LHCN-M2 (cell line): ENCODE measurements around the gene MTIF3. TPM values are rescaled to one million over a fixed set of nuclear protein-coding genes. Genes with fewer than 3 reads are reported as not detected.

Experiments
- DNase-seq: peaks from one replicate; pipeline ENCODE4 v3.0.0-alpha.2; 2012; ENCODE audit warnings: low read depth
- total RNA-seq: library from RNA; depleted of rRNA; stranded (reverse); fragments of >200 nt; gene quantifications from 2 replicates; pipeline ENCODE4 v1.2.3, GENCODE V29; 2014

Gene MTIF3
- total RNA-seq, 1 experiment from 2014 or later = 45.4 TPM

DNA sequence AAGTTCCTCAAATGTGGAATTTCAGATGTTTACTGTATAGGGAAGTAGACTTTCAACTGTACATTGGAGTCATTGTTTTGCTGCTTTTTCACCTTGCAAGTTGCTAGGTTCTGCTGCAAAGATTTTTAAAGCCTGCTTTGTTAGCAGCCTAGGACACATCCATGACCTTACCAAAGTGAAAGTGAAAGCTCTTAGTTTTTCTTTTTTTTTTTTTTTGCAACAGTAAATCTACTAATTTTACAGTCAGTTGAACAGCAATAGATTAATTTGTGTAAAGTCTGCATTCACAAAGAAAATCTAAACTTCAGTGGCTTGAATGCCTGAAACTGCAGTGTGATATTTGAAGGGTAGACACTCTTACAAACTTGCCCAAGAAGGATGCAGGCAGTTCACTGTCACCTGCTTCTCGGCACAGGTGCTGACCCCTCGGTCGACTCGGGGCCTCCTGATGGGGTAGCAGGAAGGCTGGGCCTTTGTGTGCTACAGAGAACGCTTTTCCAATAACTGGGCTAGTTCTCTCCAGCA, 5.0 kb upstream of the MTIF3 start:
- no peak for DNase-seq

DNA sequence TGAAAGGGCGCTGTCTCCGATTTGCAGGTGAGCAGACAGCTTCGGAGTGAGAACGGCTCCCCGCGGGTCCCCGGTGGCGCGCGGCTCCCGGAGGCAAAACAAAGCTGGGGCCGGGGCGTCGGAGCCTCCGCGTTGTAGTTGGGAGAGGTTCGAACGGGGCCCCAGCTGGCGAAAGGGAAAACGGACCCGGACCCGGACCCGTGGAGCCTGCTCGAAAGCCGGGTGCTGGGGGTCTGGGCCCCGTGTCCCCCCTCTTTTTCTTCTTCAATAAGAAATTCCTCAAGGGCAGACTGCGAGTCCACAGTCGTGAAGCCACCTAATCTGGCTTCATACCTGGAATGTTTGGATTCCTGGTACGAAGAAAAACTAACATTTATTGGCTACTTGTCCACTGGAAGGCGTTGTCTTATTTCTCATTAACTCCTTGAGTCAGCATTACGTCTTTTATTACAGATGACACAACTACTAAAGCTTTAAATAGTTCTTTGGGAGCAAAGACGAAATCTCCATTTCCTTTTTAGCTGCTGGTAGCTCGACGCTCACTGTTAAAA, 632 bp upstream of the MTIF3 start:
- peak; percentile 33 for DNase-seq

GRCh38 chr13:27449081-27449603, 1.2 kb downstream of the MTIF3 start:
- no peak for DNase-seq

DNA sequence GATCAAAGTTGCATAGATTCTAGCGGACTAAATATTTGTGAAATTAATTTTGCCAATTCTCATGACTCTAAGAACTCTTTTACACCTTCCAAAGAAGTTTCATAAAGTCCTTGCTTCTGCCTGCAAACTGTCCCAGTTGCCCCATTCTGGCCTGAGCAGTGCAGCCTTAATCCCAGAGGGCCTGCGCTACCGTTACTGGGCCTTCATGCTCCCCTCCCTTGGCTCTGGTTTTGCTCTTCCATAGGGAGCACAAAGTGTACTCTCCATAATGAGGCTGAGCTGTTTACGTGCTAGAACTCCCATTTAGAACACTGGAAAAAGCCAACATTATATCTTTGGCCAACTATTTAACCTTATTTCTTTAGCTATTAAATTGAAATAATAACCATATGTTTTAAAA, 2.1 kb downstream of the MTIF3 start:
- no peak for DNase-seq

GRCh38 chr13:27446986-27447583, 3.3 kb downstream of the MTIF3 start:
- no peak for DNase-seq

DNA sequence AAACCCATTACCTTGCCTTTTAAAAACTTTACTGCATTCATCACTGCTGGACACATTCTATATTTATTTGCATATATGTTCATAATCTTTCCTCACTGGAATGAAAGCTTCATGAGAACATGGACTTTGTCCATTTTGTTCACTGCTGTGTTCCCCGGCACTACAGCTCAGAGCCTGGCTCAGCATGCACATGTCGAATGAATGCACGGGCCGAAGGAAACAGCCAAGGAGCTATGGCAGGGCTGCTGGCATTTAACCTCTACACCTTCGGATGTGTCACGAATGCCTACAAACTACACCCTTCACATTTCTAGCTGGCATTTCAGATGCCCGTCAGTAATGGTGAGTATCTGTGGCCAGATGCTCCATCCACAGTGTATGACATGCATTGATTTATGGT, 7.6 kb downstream of the MTIF3 start:
- DNase-seq = no peak

GRCh38 chr13:27442071-27442647, 8.2 kb downstream of the MTIF3 start:
- no peak for DNase-seq

DNA sequence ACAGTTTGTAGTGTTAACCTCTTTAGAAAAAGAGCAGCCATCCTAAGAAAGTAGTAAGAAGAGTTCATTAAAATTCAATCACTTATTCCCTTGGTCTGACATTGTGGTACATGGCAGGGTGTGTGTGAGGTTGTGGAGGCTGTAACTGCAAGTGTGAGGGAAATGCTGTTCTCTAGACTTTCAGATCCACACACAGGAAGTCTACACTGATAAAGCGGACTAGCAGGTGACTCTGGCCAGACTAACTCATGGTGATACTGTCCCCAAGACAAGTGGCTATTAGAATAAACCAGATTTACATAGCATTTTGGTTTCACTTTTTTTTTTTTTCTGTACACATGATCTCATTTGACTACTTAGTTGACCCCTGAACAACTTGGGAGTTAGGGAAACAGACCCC, 10.0 kb downstream of the MTIF3 start:
- DNase-seq = no peak

- DNase-seq = no peak
Observed at GRCh38 chr13:27437126-27437525, 13.2 kb downstream of the MTIF3 start.

DNA sequence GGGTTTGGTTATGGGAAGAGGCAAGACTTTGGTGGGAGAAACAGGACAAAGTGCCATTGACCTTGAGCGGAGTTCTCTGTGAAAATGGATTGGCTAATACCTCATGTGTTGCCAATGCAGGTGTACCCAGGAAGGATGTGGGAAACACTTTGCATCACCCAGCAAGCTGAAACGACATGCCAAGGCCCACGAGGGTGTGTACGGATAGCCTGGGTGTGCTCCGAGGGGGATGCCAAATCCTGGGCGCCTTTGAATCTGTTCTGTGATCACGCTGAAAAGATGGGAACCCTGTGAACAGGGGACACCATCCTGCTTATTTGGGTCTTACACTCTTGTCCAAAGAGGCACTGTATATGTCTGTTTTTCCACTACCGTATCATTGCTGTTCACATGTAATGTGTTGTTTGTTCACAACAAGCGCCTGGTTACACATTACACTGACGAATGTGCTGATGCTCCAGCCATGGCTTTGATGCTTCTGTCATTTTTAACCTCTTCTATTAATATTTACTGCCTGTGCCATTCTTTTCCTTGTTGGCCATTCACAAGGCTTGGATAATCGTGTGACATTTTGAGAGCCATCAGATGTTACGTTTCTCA, 17.7 kb downstream of the MTIF3 start:
- DNase-seq = no peak

DNA sequence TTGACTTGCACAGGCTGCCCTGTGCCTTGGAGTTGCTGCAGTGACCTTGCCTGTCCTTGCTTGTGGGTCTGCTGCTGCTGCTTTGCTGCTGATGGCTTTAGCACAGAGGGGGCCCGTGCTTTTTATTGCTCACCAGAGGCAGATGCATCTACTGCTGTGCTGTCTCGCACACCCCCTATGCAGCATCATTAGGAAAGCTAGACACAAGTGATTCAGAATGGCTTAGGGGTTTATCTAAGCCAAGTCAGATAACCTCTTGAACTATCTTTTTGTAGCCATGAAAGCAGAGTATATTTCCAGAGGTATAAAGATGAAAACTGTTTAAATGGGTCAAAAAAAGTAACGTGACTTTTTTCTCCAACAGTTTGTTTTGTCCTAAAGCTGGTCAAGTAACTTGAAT, 18.2 kb downstream of the MTIF3 start:
- no peak for DNase-seq

GRCh38 chr13:27428160-27428559, 22.2 kb downstream of the MTIF3 start:
- DNase-seq = no peak

GRCh38 chr13:27427641-27428040, 22.7 kb downstream of the MTIF3 start:
- no peak for DNase-seq

DNA sequence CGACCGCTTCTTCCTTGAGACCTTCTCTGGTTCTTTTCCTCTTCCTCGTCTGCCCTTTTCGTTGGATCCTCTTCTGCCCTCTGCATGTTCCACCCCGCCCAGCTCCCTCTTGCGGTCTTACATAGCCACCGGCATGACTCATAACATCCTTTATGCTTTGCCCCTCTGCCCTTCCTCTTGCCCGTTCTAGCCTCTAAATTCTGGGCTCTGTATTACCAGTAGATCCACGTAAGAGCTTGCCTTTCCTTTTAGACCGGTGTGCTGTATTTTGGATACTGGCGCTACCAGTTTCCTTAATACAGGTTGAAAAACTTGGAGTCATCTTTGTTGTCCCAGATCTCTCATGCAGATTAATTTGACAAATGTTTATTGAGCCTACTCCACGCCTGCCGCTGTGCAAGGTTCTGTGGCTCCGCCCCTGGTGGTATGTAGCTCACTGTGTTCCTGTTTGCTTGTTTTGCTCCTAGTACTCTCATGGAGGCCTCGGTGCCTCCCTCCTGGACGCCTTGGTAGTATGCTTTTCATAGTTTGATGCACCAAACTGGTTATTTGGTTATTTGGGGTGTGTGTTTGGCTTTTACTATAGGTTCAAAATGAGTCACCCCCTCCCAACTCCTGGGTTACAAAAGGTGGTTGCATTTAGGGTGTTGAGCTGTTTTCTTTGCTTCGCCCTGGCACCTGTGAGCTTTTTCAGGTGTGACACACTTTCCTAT, 24.3 kb downstream of the MTIF3 start:
- peak; percentile 81 for DNase-seq

GRCh38 chr13:27425158-27425917, 25.0 kb downstream of the MTIF3 start:
- no peak for DNase-seq

GRCh38 chr13:27424246-27425157, 25.9 kb downstream of the MTIF3 start, which contains the start of gene GTF3A:
TSS of gene GTF3A (plus strand) at chr13:27424619.
- peak; percentile 77 for DNase-seq

DNA sequence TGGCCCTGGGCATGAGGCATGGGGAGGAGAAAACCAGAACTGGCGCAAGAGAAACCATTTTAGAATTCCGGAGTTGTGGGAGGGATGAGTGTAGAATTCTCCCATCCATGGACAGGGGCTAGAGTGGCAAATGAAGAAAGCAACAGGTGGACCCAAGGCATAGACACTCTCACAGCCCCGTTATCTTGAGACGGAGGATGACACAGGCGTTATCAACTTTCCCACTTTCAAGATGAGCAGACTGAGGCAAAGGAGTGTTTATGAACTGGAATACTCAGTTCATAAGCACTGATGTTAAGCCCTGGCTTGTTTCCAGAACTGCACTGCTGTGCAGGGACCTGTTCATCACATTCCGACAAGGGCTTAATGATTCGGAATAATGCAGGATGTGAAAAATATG, 27.0 kb downstream of the MTIF3 start:
- DNase-seq = no peak

DNA sequence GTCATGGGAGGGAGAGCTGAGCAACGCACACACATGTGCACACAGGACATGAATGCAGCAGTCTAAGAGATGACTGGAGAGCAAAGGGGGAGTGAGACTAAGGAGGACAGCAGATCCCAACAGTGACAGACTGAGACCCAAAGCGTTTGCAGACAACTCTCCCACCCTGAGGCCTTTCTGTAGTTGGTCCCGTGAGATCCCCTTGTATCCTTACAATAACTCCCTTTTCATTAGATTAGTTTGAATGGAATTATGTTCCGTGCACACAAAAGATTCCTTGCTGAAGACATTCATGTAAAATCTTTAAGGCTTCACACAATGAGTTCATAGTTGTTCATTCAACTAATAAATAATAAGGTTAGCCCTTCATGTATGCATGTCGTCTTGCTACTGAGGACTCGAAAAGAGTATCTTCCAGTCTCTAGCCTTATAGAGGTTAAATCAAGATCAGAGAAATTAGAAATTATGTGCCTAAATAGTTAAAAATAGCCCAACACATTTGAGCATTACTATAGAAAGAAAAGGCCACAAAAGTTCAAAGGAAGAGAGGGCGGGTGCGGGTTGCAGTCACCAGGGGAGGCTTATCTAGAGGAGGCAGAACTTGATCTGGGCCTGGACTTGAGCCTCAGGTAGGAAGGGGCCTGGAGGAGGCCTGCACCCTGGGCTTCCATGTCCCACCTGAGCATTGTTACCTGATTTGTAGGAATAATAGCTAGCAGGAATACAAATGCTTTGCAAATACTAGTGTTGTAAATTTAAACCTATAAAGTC, 29.1 kb downstream of the MTIF3 start:
- DNase-seq = no peak

DNA sequence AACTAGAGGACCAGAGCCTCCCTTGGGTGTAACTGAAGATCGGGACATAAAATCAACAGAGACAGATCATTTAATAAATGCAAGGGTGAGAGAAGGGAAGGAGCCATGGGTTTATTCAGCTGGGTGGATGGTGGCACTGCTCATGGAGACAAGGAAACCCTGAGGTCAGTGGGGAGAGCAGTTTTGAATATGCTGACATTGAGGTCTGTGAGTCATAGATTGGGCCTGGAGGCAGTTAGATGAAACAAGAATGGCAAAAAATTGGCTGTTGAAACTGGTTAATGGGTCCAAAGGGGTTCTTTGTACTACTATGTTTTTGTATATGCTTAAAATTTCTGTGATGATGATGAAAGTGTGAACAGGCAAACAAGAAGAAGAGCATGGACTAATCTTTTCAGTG, 31.0 kb downstream of the MTIF3 start:
- peak; percentile 11 for DNase-seq
